ENCODE measurements around the gene PLXNA4.
A peak's percentile ranks its signal among the peaks of the same experiment; 100 is the strongest.

The PLXNA4 gene

GRCh38 chr7:132275416-132276233, 300.6 kb downstream of the PLXNA4 start:
- DNase-seq (ENCODE audit: low read depth, low spot score), result no peak

DNA sequence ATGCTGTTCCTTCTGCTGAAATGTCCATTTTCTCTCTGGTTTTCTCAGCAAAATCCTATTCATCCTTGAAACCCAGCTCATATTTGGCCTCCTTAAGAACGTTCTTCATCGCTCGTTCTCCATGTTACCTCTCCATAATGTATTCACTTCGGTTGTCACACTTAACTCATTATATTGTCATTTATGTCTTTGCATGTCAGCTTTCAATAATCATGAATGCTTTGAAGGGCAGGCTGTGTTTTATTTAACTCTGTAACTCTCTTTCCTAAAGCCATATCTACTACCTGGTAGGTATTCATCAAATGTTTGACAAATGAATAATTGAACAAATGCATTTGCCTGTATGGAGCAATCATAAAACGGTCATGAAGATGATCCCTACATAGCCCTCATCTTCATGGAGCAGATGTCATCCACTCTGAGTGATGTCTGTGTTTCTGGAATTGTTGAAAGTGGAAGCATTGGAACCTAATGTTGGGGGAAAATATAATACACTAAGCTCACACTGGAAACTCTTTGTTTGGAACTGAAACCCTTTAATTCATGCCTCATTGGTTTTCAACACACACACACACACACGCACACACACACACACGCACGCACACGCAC, 303.4 kb downstream of the PLXNA4 start:
- DNase-seq (ENCODE audit: low read depth, low spot score), result no peak

DNA sequence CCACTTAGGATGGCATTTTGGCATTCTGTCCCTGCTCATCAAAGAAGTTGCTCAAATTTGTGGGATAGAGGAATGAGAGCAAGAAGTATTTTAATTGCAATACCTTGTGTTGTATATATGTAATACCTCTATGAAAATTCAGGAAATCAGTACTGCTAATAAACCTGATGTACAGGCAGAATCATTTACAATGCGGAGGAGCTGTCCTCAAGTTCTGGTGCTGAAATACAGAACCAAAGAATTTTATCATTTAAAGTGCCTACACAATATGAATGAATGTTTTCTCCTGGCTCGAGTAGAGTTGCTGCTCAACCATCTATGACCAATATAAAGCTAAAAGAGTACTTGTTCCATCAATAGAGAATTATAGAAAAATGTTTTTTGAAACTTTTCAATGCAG, 305.8 kb downstream of the PLXNA4 start:
- DNase-seq (ENCODE audit: low read depth, low spot score), result no peak

DNA sequence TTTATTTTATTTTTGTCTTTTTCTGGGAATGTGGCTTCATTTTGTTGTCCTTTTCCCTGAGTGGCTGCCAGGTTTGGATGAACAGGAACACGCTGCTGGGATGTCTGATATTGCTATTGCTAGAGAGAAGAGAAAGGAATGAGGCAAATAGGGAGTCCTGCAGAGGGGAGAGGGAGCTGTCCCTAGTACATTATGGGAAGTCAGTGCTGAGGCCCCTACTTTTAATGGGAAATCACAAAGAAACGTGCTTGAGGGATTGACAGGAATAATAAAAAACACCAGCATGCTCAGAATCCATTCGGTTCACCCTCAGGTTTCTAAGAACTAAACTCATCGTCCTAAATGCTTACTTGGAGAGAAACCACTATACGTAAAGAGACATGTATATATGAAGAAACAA, 306.6 kb downstream of the PLXNA4 start:
- no peak for DNase-seq (ENCODE audit: low read depth, low spot score)

GRCh38 chr7:132263151-132263550, 313.1 kb downstream of the PLXNA4 start:
- DNase-seq (ENCODE audit: low read depth, low spot score), result no peak

- DNase-seq (ENCODE audit: low read depth, low spot score), result no peak
These were observed 314.2 kb downstream of the PLXNA4 start for GRCh38 chr7:132262160-132262470.

DNA sequence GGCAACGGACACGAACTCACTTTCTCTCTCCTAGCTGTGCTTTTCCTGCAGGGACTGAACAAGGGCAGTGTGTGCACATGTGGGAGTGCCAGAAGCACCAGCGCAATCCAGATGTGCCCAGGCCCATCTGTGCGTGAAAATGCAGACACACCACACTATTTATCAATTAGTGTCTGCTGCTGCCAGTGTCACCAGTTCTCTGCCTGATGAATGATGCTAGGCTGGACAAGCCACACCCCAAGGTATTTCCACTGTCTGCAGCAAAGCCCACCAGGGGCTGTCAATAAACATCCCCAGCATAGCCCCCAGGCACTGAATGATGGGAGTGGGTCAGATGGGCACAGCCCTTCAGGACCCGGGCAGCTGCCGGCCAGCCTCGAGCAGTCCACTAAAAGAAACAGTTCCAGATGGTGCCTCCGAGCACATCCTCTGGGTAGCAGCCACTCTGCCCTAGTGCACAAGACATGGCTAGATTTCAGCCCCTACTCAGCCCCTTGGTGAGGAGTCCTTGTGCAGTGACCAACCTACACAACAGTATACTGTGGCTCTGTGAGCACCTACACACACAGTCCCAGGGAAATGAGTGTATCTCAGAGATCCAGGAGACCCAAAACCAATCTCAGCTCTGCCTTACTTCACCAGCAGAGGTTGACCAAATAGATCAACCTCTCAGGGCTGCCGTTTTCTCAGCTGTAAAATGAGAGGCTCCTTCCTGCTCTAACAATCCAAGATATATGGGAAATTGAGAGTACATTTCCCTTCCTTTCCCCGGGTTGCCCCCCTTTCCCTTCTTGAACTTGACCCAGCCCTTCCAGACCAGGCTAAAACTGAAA, 314.7 kb downstream of the PLXNA4 start:
- no peak for DNase-seq (ENCODE audit: low read depth, low spot score)

- no peak for DNase-seq (ENCODE audit: low read depth, low spot score)
These were observed 318.0 kb downstream of the PLXNA4 start for GRCh38 chr7:132258231-132258630.

DNA sequence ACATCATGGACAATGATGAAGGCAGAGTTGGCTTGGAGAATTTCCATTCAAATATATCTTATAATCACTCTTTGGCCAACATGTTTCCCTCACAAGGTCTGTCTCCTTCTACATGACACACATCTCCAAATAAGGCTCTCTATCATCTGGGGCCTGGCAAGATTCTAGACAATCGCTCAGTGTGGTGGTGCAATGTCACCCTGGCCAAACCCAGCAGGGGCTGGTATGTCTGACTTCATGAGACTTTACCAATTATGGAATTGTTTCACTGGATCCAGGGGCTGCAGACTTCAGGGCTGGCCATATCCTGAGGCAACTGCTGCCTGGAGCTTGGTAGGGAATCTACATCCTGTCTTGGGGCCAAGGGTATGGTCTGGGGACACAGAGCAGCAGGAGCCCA, 319.0 kb downstream of the PLXNA4 start:
- no peak for DNase-seq (ENCODE audit: low read depth, low spot score)

- DNase-seq (ENCODE audit: low read depth, low spot score), result no peak
These were observed 319.5 kb downstream of the PLXNA4 start for GRCh38 chr7:132256721-132257212.

GRCh38 chr7:132255898-132256297, 320.4 kb downstream of the PLXNA4 start:
- no peak for DNase-seq (ENCODE audit: low read depth, low spot score)

- no peak for DNase-seq (ENCODE audit: low read depth, low spot score)
These were observed 321.0 kb downstream of the PLXNA4 start for GRCh38 chr7:132255115-132255797.

GRCh38 chr7:132254455-132254854, 321.8 kb downstream of the PLXNA4 start:
- DNase-seq (ENCODE audit: low read depth, low spot score), result no peak

- DNase-seq (ENCODE audit: low read depth, low spot score), result no peak
These were observed 323.5 kb downstream of the PLXNA4 start for GRCh38 chr7:132252793-132253100.

DNA sequence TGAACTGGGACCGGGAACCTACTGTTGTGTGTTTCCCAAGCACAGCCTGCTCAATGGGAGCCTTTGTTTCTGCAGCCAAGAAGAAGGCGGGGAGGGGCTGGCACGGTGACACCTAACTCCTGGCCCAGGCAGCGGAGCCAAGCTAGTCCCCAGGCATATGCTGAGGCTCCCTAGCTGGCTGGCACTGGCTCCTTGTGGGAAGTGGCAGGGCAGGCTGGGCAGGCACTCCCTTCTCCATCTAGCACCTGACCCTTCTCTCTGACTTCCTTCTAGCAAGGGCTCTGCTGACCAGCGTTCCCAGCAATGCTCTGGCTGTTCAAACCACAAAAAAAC, 325.0 kb downstream of the PLXNA4 start:
- DNase-seq (ENCODE audit: low read depth, low spot score), result no peak

- no peak for DNase-seq (ENCODE audit: low read depth, low spot score)
These were observed 325.6 kb downstream of the PLXNA4 start for GRCh38 chr7:132250480-132251326.

DNA sequence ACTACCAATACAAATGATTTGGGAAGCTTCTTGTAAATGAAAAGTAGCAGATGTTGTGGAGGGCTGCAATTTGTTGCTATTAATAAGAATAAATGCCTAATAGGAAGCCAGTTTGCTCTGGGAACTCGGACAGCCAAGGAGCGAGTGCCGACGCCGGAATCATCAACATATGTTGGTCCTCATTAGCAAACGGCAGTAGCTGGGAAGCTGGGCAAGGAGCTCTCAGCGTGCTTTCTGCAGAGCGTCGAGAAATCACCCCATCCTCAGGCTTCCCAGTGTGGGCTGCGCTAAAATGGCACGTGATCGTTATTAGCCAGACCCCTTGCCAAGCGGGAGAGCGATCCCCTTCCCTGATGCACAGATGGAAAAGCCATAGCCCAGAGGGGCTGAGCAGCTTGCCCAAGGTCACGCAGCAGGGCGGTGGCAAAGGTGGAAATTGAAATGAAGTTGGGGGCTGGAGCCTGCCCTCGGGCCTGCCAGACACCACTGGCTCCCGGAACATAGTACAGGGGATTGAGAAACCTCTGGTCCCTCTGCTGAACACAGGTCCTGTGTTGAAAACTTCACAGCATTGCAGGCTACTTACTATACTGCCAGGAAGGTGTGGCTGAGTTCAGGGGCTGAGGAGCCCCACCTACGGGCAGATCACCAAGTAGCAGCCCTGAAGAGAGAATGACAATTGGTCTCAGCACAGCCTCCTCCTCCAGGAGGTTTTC, 326.9 kb downstream of the PLXNA4 start:
- DNase-seq (ENCODE audit: low read depth, low spot score), result peak; percentile 50

DNA sequence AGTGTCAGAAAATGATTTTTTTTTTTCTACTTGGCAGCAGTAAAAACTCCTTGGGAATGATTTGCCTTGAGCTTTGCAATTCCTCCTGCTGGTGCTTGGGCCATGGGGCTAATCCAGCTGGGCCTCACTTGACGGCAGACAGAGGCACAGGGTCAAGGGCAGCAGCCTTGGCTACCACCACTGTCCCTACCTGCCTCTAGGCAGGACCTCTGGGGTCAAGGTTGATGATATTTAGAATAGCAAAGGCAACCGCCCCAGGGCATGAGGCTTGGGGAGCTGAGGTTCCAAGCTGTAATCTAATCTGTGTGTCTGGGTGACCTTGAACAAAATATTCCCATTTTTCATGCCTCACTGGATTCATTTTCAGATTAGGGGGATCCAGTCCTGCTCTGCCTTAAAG, 327.4 kb downstream of the PLXNA4 start:
- DNase-seq (ENCODE audit: low read depth, low spot score), result no peak

DNA sequence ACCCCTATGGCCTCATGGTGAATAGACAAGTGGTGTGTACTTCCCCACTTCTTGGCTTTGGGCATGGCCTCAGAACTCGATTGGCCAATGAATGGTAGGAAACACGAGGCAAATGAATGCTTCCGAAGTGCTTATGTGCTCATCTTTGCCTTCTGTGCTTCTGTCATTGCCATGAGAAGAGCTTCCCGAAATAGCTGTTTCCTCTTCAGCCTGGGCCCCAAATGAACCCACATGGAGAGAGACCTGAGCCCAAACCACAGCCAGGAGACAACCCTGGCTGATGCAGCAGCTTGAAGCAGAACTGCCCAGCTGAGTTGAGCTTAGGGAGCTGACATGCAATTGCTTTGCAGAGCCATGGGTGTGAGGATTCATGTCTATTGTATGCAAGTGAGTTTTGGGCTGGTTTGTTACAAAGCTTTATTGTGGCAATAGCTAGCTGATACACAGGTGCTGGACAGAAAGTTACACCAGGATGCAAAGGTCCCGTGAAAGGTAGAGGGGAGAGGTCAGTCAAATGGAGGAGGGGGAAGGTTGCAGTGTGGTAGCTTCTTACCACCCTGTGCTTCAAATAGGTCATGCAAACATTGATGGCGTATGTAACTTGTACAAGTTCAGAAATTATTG, 328.2 kb downstream of the PLXNA4 start:
- DNase-seq (ENCODE audit: low read depth, low spot score), result no peak

DNA sequence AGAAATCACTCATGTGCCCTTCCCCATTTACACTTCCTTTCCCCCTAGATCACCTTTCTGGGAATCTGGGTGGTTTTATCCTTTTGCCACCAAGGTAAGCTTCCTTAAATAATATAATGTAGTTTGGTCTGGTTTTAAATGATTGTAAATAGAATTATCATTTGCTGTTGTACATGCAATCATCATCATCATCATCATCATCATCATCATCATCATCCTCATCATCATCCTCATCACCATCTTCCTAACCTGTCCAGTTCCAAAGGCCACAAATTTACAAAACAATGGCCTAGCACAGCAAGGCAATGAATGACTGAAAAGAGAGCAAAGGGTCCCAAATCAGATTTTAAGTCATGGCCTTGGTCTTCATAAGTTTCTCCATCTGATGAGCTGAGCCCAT, 329.7 kb downstream of the PLXNA4 start:
- DNase-seq (ENCODE audit: low read depth, low spot score), result no peak

Measured in iPS DF 19.7 (cell line).